HepG2 (cell line): ENCODE data around the gene PSMG3.

Experiments
- ATF3 ChIP-seq: sonication (generic); formaldehyde crosslinking; IDR thresholded peaks from 2 replicates; pipeline ENCODE4 v1.4.0; 2020; ENCODE audit warnings: missing genetic modification reagents
- CSRNP1 ChIP-seq: sonication (generic); formaldehyde crosslinking; IDR thresholded peaks from 2 replicates; pipeline ENCODE4 v1.8.1; 2023; ENCODE audit warnings: mild to moderate bottlenecking, missing genetic modification reagents
- EZH2 ChIP-seq: conservative IDR thresholded peaks from 2 replicates; pipeline ENCODE4 v1.6.1; 2012; ENCODE audit warnings: mild to moderate bottlenecking, low read depth, low read length, moderate library complexity
- FOXJ3 ChIP-seq: sonication (generic); formaldehyde crosslinking; IDR thresholded peaks from 2 replicates; pipeline ENCODE4 v1.4.0; 2020; ENCODE audit warnings: missing genetic modification reagents, mild to moderate bottlenecking, borderline replicate concordance
- NKX3-1 ChIP-seq: sonication (generic); formaldehyde crosslinking; IDR thresholded peaks from 2 replicates; pipeline ENCODE4 v1.5.0; 2020; ENCODE audit warnings: missing genetic modification reagents
- POLR2A ChIP-seq, 2 experiments: IDR thresholded peaks; 2 replicates each; pipeline ENCODE4 v1.6.1; 2011; ENCODE audit warnings: low read depth in 2 of 2, low read length in 2 of 2, mild to moderate bottlenecking in 1 of 2, moderate library complexity in 1 of 2; ENCODE audit not compliant: insufficient read depth in 1 of 2
- PRDM15 ChIP-seq: sonication (generic); formaldehyde crosslinking; IDR thresholded peaks from 2 replicates; pipeline ENCODE4 v1.4.0; 2020; ENCODE audit warnings: missing genetic modification reagents
- SIN3B ChIP-seq: fragments of 150-350 bp; IDR thresholded peaks from 2 replicates; pipeline ENCODE4 v1.6.1; 2014; ENCODE audit warnings: low read length
- ZNF3 ChIP-seq: IDR thresholded peaks from 2 replicates; pipeline ENCODE4 v1.7.0; 2017; ENCODE audit warnings: inconsistent platforms
- ZNF891 ChIP-seq: sonication (generic); formaldehyde crosslinking; IDR thresholded peaks from 2 replicates; pipeline ENCODE4 v1.5.0; 2020; ENCODE audit warnings: mild to moderate bottlenecking, missing genetic modification reagents
- ZZZ3 ChIP-seq: sonication (generic); formaldehyde crosslinking; IDR thresholded peaks from 2 replicates; pipeline ENCODE4 v1.4.0; 2020; ENCODE audit warnings: missing genetic modification reagents, mild to moderate bottlenecking, borderline replicate concordance

DNA sequence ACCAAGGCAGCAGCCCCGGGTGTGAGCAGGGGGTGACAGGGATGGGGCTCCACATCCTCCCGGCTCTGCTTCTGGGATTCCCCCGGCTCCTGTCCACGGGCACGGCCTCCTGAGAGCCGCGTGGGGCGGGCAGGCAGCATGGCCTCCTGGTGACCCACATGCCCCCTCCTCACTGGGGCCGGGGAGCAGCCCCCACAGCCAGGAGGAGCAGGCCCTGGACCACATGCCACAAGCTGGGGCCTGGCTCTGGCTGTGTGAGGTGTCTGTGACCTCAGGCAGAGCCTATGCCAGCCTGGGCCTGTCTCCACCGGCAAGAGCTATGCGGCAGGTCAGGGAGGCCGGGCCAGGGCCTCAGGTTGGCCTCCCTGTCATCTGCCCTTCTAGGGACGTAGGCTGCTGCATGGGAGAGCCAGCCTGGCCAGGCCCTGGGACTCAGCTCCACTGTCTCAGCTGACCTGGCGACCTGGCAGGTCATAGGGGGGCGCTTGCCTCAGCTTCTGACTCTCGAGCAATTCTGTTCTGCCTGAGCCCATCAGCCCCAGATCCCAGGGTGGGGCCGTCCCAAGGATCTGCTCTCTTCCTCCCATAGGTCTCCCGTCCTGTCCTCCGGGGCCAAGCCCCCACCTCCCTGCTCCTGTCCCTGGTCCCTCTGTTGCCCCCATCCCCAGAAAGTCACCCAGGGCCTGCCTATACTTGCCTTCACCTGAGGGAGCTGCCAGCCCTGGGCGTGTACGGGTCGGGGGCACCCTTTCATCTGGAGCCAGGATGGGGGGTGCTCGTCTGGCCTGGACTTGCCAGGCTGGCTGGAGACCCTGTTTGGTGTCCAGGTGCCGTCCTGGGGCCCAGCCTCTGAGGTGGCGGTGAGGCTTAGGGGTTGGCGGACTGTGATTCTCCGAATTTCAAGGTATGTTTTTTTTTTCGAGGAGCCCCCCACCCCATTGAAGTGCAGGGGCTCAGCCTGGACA, 9.9 kb downstream of the PSMG3 start:
- TF ChIP-seq PRDM15 (CRISPR knock-in tag) (no peak), CSRNP1 (CRISPR knock-in tag) (no peak), EZH2 (no peak), ATF3 (CRISPR knock-in tag) (no peak), ZNF891 (CRISPR knock-in tag) (no peak), ZZZ3 (CRISPR knock-in tag) (no peak), NKX3-1 (CRISPR knock-in tag) (no peak), POLR2A (IDR thresholded peaks at IDR 0.05; ENCODE audit: insufficient read depth in 1 of 2, low read depth in 2 of 2, low read length in 2 of 2) (no peak), FOXJ3 (CRISPR knock-in tag) (no peak), SIN3B (no peak), ZNF3 (CRISPR knock-in tag) (no peak)
